Activated naive CD8-positive, alpha-beta T cell treated with anti-CD3 and anti-CD28 coated beads, Interleukin-2, amount 10 ng/mL, durations not matched to agents 7 days and 5 days (primary cell): ENCODE measurements around the gene LAMTOR2. TPM values are rescaled to one million over a fixed set of nuclear protein-coding genes. Genes with fewer than 3 reads are reported as not detected.
A peak's percentile ranks its signal among the peaks of the same experiment; 100 is the strongest.
"Not testable (repeated sequence)": the region's sequence is repeated elsewhere in the genome, so short reads cannot be mapped to it uniquely, and the experiment has no call there.

ENCODE experiments used
- ATAC-seq: fragments of 150-1000 bp; cut with Tn5 transposase; one replicate; pipeline ENCODE4 v1.10.0; 2021; ENCODE audit warnings: low read depth, moderate library complexity
- POLR2A ChIA-PET: fragments of 350-600 bp; sonication (Branson Sonifier 250); formaldehyde crosslinking; loops from one replicate; lab custom pipeline; 2021; ENCODE audit warnings: antibody characterized with exemption; lab: Charles Lee
- DNase-seq: peaks from one replicate; pipeline ENCODE4 v3.0.0; 2021
- H3K27ac Mint-ChIP-seq: one replicate; pipeline ENCODE4 v1.8.0; 2022; ENCODE audit warnings: mild to moderate bottlenecking, mixed read lengths
- H3K27me3 Mint-ChIP-seq: one replicate; pipeline ENCODE4 v1.8.0; 2022; ENCODE audit warnings: mild to moderate bottlenecking, moderate library complexity, mixed read lengths
- H3K36me3 Mint-ChIP-seq: one replicate; pipeline ENCODE4 v1.8.0; 2021; ENCODE audit warnings: mild to moderate bottlenecking, mixed read lengths
- H3K4me1 Mint-ChIP-seq: one replicate; pipeline ENCODE4 v1.8.0; 2021; ENCODE audit warnings: mixed read lengths
- H3K4me3 Mint-ChIP-seq: one replicate; pipeline ENCODE4 v1.8.0; 2022; ENCODE audit warnings: mild to moderate bottlenecking, moderate library complexity, mixed read lengths
- H3K9me3 Mint-ChIP-seq: one replicate; pipeline ENCODE4 v1.8.0; 2021; ENCODE audit warnings: mixed read lengths
- total RNA-seq, 2 experiments: library from RNA; stranded (reverse); gene quantifications; one replicate each; pipeline ENCODE4 v1.2.3, GENCODE V29; 2021

LAMTOR2 gene
- total RNA-seq, 2 experiments from 2014 or later = 50.9 to 52.6 TPM

DNA sequence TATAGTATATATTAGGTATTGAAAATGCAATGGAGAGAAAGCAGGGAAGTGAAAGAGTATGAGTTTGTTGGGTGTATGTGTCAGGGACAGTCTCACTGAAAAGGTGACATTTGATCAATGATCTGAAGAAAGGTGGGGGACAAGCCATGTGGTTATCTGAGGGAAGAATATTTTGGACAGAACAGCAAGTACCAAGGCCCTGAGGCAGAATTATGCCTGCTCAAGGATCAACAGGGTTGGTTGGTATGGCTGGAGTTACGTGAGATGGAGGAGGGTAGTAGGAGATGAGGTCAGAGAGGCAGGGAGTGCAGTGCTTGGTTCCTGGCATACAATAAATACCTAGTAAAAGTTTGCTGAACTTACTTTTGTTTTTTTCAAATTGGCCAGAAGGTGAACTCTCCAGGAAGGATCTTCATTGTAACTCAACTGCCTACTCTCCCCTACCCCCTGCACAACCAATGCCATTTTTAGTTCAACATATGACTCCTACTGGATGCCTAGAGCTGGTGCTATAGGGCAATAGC lies 1.8 kb downstream of the LAMTOR2 start:
- DNase-seq (no peak), ATAC-seq (no peak)
- Mint-ChIP-seq H3K27me3 (no peaks in the 10 kb centered on the region), H3K36me3 (peaks cover 3% of the 10 kb centered on the region), H3K4me3 (no peak overlapping the region), H3K4me1 (peaks cover 19% of the 10 kb centered on the region), H3K9me3 (no peaks in the 10 kb centered on the region), H3K27ac (no peak overlapping the region)
- POLR2A ChIA-PET = interaction anchor here (0.6 to 1.1 kb wide), 2 partner anchors 10 to 149 kb away, joined by 4 to 5 read pairs; no protein-coding TSS in a partner anchor

- DNase-seq = no peak
- peaks cover 3% of the 10 kb centered on the region for H3K36me3 Mint-ChIP-seq
- no peak within 1 kb of the TSS for H3K27ac Mint-ChIP-seq
- H3K9me3 Mint-ChIP-seq = no peaks in the 10 kb centered on the region
- H3K4me1 Mint-ChIP-seq = peaks cover 6% of the 10 kb centered on the region
- POLR2A ChIA-PET = interaction anchor here (0.7 kb wide), 1 partner anchor 69 kb away, joined by 3 read pairs; no protein-coding TSS in a partner anchor
- H3K4me3 Mint-ChIP-seq = no peak within 1 kb of the TSS
- ATAC-seq = no peak
- no peaks in the 10 kb centered on the region for H3K27me3 Mint-ChIP-seq
Observed at GRCh38 chr1:156060937-156061636, 6.5 kb downstream of the LAMTOR2 start, which contains the start of gene RAB25. RAB25 (plus strand) TSS chr1:156061160; CDS start chr1:156061401, 241 bp downstream.

DNA sequence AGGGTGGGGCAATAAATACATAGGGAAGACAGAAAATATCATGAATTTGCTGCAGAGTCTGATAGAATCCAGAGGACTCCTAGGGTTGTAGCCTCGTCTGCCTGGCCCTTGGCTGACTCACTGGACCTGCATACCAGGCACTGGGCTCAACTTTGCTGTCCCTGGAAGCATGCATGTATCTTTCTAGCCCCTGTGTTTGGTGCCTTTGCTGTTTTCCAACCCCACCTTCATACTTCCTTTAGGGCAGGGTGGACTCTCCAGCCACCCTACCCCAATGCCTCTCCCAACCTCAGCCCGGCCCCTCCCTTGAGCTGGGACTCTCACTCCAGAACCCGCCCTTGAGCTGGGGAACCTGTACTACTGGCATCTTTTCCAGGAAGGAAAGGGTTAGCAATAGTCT lies 7.6 kb downstream of the LAMTOR2 start:
- POLR2A ChIA-PET = interaction anchor here (0.7 kb wide), 1 partner anchor 116 kb away, joined by 3 read pairs; no protein-coding TSS in a partner anchor
- H3K27me3 Mint-ChIP-seq = no peaks in the 10 kb centered on the region
- H3K4me3 Mint-ChIP-seq = no peak overlapping the region
- no peaks in the 10 kb centered on the region for H3K36me3 Mint-ChIP-seq
- no peaks in the 10 kb centered on the region for H3K9me3 Mint-ChIP-seq
- H3K27ac Mint-ChIP-seq = no peak overlapping the region
- no peak for ATAC-seq
- peaks cover 8% of the 10 kb centered on the region for H3K4me1 Mint-ChIP-seq
- DNase-seq = no peak

- Mint-ChIP-seq H3K4me3 (no peak overlapping the region), H3K36me3 (no peaks in the 10 kb centered on the region), H3K9me3 (no peaks in the 10 kb centered on the region), H3K4me1 (peaks cover 8% of the 10 kb centered on the region), H3K27me3 (no peaks in the 10 kb centered on the region), H3K27ac (no peak overlapping the region)
- DNase-seq (no peak), ATAC-seq (no peak)
- POLR2A ChIA-PET = interaction anchor here (1.1 kb wide), 1 partner anchor 130 kb away, joined by 4 read pairs; the partner anchor contains the start of gene KHDC4
Observed at GRCh38 chr1:156063997-156064285, 9.4 kb downstream of the LAMTOR2 start.

DNA sequence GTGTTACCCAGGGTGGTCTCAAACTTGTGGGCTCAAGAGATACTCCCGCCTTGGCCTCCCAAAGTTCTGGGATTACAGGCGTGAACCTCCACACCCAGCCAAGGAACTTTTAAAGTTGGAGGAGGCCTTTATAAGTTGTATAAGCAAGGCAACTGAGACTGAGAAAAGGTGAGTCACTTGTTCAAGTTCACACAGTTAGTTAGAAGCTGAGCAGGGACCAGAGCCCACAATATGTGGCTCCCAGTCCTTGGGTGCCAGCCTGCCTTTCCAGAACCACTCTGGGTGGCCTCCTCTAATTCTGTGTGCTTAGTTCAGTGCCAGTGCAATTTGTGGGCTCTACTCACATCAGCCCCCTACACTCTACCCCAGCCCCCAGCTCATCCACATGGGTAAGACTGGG lies 10.0 kb downstream of the LAMTOR2 start:
- H3K36me3 Mint-ChIP-seq = no peaks in the 10 kb centered on the region
- H3K9me3 Mint-ChIP-seq = no peaks in the 10 kb centered on the region
- H3K4me1 Mint-ChIP-seq = peaks cover 8% of the 10 kb centered on the region
- ATAC-seq (no peak), DNase-seq (no peak)
- POLR2A ChIA-PET = interaction anchor here (1.1 kb wide), 1 partner anchor 130 kb away, joined by 4 read pairs; the partner anchor contains the start of gene KHDC4
- no peak overlapping the region for H3K27ac Mint-ChIP-seq
- H3K4me3 Mint-ChIP-seq = no peak overlapping the region
- no peaks in the 10 kb centered on the region for H3K27me3 Mint-ChIP-seq

DNA sequence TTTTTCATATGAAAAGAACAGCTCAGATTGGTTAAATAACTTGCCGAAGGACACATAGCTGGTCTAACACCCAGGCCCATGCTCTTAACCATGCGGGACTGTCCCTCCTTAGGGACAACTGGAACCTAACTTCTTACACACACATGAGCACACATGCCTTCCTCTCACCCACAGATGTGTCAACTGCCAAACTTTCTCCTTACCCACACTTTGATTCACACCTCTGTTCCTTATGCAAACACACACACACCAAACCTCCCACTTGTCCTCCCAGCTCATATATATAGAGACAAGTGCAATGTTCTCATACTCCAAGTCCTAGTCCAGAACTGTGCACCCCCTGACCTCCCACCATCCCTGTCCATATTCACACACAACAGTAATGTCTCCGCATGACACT lies 10.6 kb downstream of the LAMTOR2 start:
- DNase-seq (no peak), ATAC-seq (no peak)
- H3K9me3 Mint-ChIP-seq = no peaks in the 10 kb centered on the region
- H3K4me1 Mint-ChIP-seq = peaks cover 8% of the 10 kb centered on the region
- no peaks in the 10 kb centered on the region for H3K36me3 Mint-ChIP-seq
- peak overlapping the region; percentile 5 for H3K27ac Mint-ChIP-seq
- H3K4me3 Mint-ChIP-seq = no peak overlapping the region
- POLR2A ChIA-PET = interaction anchor here (1.5 kb wide), 1 partner anchor 131 kb away, joined by 3 read pairs; the partner anchor contains the start of gene KHDC4
- no peaks in the 10 kb centered on the region for H3K27me3 Mint-ChIP-seq

DNA sequence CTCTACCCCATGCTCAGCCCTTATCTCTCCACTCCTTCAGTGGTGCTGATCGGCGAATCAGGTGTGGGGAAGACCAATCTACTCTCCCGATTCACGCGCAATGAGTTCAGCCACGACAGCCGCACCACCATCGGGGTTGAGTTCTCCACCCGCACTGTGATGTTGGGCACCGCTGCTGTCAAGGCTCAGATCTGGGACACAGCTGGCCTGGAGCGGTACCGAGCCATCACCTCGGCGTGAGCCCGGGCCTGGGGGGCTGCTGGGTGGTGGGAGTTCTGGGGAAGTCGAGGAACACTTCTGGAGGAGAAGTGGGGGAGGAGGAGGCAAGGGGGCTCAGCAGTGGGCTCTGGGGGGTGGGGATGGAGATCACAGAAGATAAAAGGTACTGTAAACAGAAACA lies 11.3 kb downstream of the LAMTOR2 start:
- POLR2A ChIA-PET = interaction anchor here (1.0 to 1.5 kb wide), 4 partner anchors 127 to 179 kb away, joined by 3 to 11 read pairs (median 3); partner anchors contain the start of gene KHDC4
- peaks cover 8% of the 10 kb centered on the region for H3K4me1 Mint-ChIP-seq
- no peak for ATAC-seq
- H3K27ac Mint-ChIP-seq = no peak overlapping the region
- no peaks in the 10 kb centered on the region for H3K27me3 Mint-ChIP-seq
- H3K36me3 Mint-ChIP-seq = no peaks in the 10 kb centered on the region
- no peak for DNase-seq
- H3K4me3 Mint-ChIP-seq = no peak overlapping the region
- no peaks in the 10 kb centered on the region for H3K9me3 Mint-ChIP-seq

DNA sequence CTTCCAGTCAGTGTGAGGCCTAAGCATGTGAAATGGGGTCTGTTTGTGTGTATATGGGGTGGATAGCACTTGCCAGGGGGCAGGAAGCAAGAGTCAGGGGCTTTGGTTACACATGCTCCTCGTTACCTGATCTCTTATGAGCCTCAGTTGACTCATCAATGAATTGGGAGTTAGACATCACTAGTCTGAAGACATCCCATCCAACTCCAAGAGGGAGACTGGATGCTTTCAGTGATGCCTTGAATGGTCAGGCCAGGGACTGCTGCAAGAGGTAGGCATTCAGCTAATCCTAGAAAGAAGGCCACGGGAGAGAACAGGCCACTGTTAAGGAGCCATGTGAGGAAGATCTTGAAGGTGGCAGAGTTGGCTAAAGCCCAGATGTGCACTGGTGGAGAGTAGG lies 12.7 kb downstream of the LAMTOR2 start:
- DNase-seq (no peak), ATAC-seq (no peak)
- peaks cover under 1% of the 10 kb centered on the region for H3K27me3 Mint-ChIP-seq
- POLR2A ChIA-PET = interaction anchor here (0.8 kb wide), 1 partner anchor 11 kb away, joined by 4 read pairs; no protein-coding TSS in a partner anchor
- no peak overlapping the region for H3K27ac Mint-ChIP-seq
- H3K4me1 Mint-ChIP-seq = peaks cover 8% of the 10 kb centered on the region
- H3K36me3 Mint-ChIP-seq = no peaks in the 10 kb centered on the region
- H3K9me3 Mint-ChIP-seq = no peaks in the 10 kb centered on the region
- H3K4me3 Mint-ChIP-seq = no peak overlapping the region

- Mint-ChIP-seq H3K27ac (no peak overlapping the region), H3K4me3 (no peak overlapping the region)
- no peak for DNase-seq
Observed at GRCh38 chr1:156069490-156070455, 15.2 kb downstream of the LAMTOR2 start.

GRCh38 chr1:156070548-156070947 lies 16.0 kb downstream of the LAMTOR2 start:
- POLR2A ChIA-PET = no interaction called here
- Mint-ChIP-seq H3K36me3 (no peaks in the 10 kb centered on the region), H3K9me3 (no peaks in the 10 kb centered on the region), H3K27me3 (peaks cover 8% of the 10 kb centered on the region), H3K27ac (no peak overlapping the region), H3K4me3 (no peak overlapping the region), H3K4me1 (peaks cover 6% of the 10 kb centered on the region)
- ATAC-seq (no peak), DNase-seq (no peak)

More at GRCh38 chr1:156069490-156070455, 15.2 kb downstream of the LAMTOR2 start:
- Mint-ChIP-seq H3K36me3 (no peaks in the 10 kb centered on the region), H3K4me1 (peaks cover 8% of the 10 kb centered on the region), H3K9me3 (no peaks in the 10 kb centered on the region), H3K27me3 (peaks cover 8% of the 10 kb centered on the region)
- POLR2A ChIA-PET = no interaction called here
- no peak for ATAC-seq

DNA sequence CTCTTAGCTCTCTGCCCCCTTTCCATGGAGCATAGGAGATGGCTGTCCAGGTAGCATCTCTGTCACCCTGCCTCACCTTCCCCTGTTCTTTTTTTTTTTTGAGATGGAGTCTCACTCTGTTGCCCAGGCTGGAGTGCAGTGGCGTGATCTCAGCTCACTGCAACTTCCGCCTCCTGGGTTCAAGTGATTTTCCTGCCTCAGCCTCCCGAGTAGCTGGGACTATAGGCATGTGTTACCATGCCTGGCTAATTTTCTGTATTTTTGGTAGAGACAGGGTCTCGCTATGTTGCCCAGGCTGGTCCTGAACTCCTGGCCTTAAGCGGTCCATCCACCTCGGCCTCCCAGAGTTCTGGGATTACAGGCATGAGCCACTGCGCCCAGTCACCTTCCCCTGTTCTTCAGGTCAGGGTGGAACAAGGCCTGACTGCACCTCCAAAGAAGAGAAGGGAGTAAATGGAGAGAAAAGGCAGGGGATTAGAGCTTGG lies 16.8 kb downstream of the LAMTOR2 start:
- H3K27ac Mint-ChIP-seq, H3K27me3 Mint-ChIP-seq, H3K4me3 Mint-ChIP-seq, H3K4me1 Mint-ChIP-seq, H3K36me3 Mint-ChIP-seq, ATAC-seq, DNase-seq, POLR2A ChIA-PET, H3K9me3 Mint-ChIP-seq: not testable (repeated sequence)

GRCh38 chr1:156072251-156072650 lies 17.7 kb downstream of the LAMTOR2 start:
- ATAC-seq (no peak), DNase-seq (no peak)
- Mint-ChIP-seq H3K9me3 (no peaks in the 10 kb centered on the region), H3K27me3 (peaks cover 8% of the 10 kb centered on the region), H3K4me3 (no peak overlapping the region), H3K27ac (no peak overlapping the region), H3K36me3 (no peaks in the 10 kb centered on the region), H3K4me1 (no peaks in the 10 kb centered on the region)
- POLR2A ChIA-PET = no interaction called here
